NK-92 (cell line): ENCODE data around the gene EGR1.
"Not testable (repeated sequence)": the region's sequence is repeated elsewhere in the genome, so short reads cannot be mapped to it uniquely, and the experiment has no call there.

ENCODE experiments used
- DNase-seq: peaks from one replicate; lab custom pipeline; 2025; ENCODE audit not compliant: unreplicated experiment; lab: John Stamatoyannopoulos, UW

EGR1 gene

GRCh38 chr5:138506370-138507306 lies 41.4 kb downstream of the EGR1 start:
- no peak for DNase-seq

- DNase-seq = not testable (repeated sequence)
These were observed 42.2 kb downstream of the EGR1 start for GRCh38 chr5:138507485-138507884.

GRCh38 chr5:138508958-138509357 lies 43.7 kb downstream of the EGR1 start:
- DNase-seq = no peak

GRCh38 chr5:138514021-138514420 lies 48.7 kb downstream of the EGR1 start:
- no peak for DNase-seq

- DNase-seq = no peak
These were observed 50.4 kb downstream of the EGR1 start for GRCh38 chr5:138515556-138516245.

- DNase-seq = no peak
These were observed 52.2 kb downstream of the EGR1 start for GRCh38 chr5:138517437-138517836.
